ENCODE measurements around the gene OVOL2.

OVOL2 gene

DNA sequence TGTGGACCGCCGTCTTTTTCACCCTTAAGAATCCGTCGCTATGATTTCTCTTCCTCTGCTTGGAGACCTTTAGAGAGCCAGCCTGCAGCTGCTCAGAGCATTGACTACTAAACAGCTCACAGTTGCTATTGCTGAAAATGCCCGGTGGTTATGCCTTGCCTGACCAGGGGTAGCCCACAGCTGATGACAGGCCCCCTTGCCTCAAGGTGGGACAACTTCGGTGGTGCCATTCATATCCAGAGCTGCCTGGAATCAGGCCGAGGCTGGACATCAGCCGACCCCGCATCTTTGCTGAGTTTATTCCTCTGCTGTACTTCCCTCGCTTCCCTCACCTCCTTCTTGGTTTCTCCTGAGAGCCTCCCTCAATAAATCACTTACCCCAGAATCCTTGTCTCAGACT, 39.6 kb downstream of the OVOL2 start:
- FAIRE-seq = no peak

DNA sequence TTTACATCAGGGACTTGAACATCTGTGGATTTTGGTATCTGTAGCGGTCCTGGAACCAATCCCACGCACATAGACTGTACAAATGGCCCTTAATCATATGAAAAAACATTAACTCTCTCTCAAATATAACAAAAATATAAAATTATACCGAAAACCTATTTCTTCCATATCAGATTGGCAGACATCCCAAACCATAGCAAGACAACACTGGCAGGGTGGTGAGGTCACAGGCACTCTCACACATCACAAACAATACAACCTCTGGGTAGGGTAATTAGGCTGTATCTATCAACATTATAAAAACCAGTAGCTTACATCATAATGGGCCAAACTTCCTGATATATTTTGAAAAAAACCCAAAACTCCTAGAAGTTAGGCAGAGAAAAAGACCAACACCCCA, 40.9 kb downstream of the OVOL2 start:
- FAIRE-seq (no peak), DNase-seq (ENCODE audit: insufficient read length, low spot score) (no peak)

More for the DNA sequence above, 39.6 kb downstream of the OVOL2 start:
- no peak for DNase-seq (ENCODE audit: insufficient read length, low spot score)

DNA sequence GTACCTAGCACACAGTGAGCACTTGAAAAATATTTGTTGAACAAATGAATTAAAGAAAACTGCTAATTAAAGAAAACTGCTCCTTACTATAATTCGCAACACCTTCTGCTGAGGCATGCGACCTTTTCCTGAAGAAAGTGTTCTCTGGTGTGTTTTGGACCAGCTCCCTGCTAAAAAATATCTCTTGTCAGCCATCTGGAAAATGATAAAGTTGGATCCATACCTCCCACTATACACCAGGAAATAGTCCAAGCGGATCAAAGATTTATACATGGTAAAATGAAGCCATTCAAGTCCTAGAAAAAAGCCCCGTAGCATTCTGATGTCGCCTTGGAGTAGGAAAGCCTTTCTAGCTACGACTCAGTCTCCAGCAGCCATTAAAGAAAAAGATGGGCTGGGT, 43.3 kb downstream of the OVOL2 start:
- FAIRE-seq (no peak), DNase-seq (ENCODE audit: insufficient read length, low spot score) (no peak)

DNA sequence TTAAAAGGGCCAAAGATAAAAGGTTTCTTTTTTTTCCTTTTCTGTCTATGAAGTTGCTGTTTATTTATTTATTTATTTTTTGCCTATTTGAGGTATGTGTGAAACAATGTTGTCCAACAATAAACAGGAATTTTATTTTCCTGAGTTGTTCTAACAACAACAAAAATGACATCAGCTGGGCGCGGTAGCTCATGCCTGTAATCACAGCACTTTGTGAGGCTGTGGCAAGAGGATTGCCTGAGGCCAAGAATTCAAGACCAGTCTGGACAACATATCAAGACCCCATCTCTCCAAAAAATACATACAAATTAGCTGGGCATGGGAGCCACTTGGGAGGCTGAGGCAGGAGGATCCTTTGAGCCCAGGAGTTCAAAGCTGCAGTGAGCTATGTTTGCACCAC, 44.8 kb downstream of the OVOL2 start:
- DNase-seq (ENCODE audit: insufficient read length, low spot score) (no peak), FAIRE-seq (no peak)

DNA sequence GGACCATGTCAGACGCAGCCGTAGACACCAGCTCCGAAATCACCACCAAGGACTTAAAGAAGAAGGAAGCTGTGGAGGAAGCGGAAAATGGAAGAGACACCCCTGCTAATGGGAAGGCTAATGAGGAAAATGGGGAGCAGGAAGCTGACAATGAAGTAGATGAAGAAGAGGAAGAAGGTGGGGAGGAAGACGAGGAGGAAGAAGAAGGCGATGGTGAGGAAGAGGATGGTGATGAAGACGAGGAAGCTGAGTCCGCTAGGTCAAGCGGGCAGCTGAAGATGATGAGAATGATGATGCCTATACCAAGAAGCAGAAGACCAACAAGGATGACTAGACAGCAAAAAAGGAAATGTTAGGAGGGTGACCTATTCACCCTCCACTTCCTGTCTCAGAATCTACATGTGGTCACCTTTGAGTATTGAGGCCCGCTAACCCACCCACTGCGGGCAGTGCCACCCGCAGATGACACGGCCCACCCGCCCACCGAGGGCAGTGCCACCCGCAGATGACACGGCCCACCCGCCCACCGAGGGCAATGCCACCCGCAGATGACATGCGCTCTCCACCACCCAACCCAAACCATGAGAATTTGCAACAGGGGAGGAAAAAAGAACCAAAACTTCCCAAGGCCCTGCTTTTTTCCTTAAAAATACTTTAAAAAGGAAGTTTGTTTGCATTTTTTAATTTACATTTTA, 45.6 kb downstream of the OVOL2 start:
- DNase-seq (ENCODE audit: insufficient read length, low spot score) (no peak), FAIRE-seq (no peak)

DNA sequence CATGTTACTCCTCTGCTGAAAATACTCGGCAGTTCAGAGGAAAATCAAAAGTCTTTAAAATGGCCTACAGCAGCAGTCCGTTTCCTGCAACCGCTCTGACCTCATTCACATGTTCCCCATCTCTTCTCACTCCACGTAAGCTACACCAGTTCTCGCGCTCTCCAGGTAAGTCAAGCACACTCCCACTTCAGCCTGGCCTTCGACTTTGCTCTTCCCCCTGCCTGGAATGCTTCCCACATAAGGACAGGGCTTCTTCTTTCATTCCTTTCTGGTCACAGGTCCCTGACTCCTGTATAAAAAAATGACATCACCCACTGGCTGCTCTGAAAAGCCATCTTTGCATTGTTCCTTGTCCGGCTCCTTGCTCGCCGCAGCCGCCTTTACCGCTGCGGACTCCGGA, 46.2 kb downstream of the OVOL2 start:
- DNase-seq (ENCODE audit: insufficient read length, low spot score) (no peak), FAIRE-seq (no peak)

DNA sequence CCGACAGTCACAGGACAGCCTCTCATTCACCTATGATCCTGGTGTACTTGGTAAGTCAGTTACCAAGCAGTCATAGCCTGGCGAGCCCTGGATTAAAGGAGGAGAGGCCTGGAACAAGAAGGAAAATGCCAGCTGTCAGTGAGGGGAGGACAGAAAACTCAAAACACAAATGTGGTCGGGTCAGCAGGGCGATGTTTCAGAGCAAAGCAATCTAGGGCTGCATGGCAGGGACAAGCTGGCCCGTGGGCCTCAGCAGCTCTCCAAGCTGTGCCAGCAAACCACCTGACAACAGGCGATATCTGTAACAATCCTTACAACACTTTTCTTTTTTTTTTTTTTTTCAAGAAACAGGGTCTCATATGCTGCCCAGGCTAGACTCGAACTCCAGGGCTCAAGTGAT, 48.6 kb downstream of the OVOL2 start:
- FAIRE-seq (no peak), DNase-seq (ENCODE audit: insufficient read length, low spot score) (no peak)

DNA sequence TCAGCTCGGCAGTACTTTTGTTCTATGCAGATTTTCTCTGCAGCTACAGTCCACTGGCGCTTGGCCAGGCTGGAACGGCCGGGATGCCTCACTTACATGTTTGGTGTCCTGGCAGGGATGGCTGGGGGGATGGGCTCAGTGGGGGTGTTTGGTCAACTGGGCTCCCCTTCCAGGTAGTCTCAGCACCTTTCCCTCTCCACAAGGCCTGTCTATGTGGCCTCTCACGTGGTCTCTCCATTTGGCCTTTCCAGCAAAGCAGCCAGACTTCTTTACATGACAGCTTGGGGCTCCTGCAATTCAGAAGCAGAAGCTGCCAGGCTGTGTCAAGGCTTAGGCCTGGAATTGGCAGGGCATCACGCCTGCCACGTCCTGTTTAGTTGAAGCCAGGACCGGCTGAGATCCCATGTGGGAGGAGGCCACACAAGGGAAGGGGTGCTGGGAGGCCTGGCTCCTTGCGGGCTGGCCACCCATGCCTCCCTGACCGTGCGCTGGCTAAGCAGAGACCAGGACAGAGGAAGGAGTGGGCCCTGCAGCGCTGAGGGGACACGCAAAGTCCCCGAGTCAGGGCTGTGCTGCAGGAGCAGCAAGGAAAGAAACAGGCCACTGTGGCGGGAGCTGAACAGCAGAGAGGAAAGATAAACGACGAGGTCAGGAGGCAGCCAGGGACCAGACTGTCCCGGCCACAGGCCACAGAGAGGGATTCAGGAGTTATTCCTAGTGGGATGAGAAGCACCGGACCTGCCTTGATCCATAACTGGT, 50.0 kb downstream of the OVOL2 start:
- DNase-seq (ENCODE audit: insufficient read length, low spot score) (no peak), FAIRE-seq (no peak)

DNA sequence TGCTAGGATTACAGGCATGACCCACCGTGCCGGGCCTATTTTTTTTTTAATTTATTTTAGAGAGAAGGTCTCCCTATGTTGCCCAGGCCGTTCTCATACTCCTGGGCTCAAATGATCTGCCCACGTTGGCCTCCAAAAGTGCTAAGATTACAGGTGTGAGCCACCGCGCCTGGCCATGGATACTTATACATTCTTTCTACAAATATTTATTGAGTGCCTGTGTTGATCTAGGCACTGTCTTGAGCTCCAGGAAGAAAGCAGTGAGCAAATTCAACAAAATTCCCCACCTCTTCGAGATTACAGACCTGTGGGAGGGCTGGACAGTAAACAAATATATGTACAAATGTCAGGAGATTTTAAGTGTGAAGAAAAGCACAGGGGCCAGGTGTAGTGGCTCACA, 51.0 kb downstream of the OVOL2 start:
- no peak for FAIRE-seq

DNA sequence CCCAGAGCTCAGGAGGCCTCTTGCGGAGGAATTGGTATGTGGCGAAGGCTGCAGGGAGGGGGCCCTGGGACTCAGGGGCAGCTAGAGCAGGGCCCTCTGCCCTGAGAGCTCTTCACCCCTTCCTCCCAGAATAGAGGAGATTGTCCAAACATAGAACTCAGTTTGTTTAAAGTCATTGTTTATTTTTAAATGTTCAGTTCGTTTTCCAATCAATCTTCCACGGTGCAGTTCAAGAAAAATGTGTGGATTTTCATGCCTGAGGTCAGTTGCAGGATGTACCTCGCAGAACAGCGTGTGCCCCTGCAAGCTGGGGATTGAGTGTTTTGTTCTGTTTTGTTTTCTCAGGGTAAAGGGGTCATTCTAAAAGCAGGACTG, 51.7 kb downstream of the OVOL2 start:
- FAIRE-seq (no peak), DNase-seq (ENCODE audit: insufficient read length, low spot score) (no peak)

More for the DNA sequence above, 51.0 kb downstream of the OVOL2 start:
- no peak for DNase-seq (ENCODE audit: insufficient read length, low spot score)

DNA sequence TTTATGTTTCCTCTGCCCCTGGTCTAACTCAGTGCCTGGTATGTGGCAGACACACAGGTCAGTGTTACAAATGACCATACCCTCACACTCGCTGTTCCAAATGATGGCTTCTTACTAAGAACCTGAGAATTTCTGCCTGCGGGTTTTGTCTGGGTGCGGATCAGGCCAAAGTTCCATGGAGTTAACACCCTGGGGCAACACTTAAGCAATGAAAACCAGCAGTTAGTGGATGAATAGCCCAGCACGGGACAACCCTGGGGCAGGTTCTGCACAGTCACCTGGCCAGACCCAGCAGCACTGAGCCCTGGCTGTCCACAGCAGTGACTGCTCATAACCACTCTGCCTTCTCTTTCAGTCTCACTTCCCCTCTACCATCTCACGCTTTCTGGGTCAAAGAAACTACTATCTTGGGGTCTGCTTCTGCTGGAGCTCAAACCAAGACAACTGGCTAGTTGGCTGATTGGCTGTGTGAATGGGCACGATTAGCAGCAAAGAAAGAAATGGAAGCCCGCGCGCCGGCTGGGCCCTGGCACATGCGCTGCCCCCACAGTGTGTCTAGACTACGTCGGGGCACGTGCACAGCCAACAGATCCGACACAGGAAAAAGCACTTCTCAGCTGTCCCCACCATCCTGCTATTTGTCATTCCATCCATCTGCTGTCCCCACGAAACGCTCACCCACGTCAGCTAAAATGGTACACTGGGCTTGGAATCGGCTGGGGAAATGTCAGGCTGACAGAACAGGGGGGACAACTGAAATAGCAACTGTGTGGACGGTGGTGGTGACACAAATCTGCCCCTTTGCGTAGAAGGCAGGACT, 52.3 kb downstream of the OVOL2 start:
- peak; percentile 31 for FAIRE-seq

DNA sequence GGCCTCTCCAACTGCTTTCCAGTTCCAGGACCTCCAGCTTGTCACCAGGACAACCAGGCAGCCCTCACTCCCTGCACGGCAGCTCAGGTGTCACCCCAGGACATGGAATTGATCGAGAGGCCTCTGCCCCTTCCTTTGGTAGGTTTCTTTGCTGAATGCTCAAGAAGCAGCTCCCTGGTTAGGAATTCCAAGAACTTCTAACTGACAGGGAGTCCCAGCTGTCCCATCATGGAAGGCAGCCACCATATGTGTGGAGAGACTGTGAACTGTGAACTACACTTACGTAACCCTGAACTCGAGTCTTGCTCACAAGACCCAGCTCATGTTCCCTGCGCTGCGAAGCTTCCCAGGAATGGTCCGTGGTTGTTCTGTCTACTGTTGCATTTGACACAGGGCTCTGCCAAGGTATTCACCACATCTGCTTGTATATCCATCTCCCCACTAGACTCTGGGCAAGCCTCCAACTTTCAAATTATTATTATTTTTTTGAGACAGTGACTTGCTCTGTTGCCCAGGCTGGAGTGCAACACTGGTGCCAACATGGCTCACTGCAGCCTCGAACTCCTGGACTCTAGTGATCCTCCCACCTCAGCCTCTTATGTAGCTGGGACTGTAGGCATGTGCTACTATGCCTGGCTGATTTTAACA, 53.2 kb downstream of the OVOL2 start:
- no peak for FAIRE-seq
- no peak for DNase-seq (ENCODE audit: insufficient read length, low spot score)

More for the DNA sequence above, 52.3 kb downstream of the OVOL2 start:
- peak; percentile 70 for DNase-seq (ENCODE audit: insufficient read length, low spot score)

DNA sequence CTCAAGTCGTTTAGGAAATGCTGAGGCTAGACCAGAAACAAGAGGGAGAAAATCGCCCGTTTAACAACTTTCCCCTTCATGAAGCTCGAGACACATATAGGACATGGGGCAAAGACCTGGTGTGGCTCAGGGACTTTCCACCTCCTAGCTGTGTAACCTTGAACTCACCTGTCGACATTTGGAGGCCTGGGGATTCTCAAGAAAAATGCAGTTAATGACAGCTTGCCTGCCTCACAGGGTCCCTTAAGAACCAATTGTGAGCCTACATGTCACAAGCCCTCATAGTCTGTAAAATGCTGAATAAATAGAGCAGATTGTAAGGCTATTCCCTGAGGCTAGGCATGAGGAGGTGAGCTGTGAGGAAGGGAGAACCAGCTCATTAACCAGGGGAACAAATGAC, 53.8 kb downstream of the OVOL2 start:
- DNase-seq (ENCODE audit: insufficient read length, low spot score) (no peak), FAIRE-seq (no peak)

DNA sequence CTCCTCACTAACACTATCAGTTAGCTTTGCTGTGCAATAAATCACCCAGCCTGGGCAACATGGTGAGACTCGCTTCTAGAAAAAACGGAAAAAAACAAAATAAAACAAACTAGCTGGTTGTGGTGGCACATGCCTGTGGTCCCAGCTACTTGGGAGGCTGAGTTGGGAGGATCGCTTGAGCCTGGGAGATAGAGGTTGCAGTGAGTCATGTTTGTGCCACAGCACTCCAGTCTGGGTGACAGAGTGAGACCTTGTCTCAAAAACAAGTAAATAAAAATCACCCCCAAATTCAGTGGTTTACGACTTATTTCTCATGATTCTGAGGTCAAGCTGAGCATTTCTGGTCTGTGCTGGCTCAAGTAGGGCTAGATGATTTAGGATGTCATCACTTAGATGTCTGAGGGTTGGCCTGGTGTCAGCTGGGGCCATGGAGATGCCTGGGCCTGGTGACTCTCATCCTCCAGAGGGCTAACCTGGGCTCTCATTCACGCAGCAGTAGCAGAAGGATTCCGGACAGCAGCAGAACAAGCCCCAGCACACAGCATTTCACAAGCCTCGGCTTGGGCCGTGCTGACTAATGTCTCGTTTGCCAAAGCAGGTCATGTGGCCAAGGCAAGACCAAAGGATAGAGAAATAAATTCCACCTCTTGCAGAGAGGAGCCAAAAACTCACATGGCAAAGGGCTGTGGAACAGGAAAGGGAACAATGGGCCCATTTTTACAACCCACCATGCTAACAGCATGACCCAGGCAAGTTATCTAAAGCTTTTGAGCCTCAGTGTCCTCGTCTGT, 56.4 kb downstream of the OVOL2 start:
- FAIRE-seq = no peak
- no peak for DNase-seq (ENCODE audit: insufficient read length, low spot score)

DNA sequence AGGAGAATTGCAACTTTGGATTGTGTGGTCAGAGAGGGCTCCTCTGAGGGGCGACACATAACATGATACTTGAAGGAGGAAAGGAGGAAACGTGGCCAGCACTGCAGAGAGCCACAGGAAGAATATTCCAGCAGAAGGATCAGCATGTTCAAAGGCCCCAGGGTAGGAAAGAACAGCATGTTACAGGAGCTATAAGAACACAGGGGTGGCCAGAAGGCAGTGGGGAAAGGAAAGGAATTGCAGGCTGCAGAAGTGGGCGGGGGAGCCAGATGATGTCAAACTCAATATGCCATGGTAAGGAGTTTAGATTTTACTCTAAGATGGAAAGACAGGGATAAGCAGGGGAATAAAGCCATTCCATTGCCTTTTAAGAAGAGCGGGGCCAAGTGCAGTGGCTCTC, 58.1 kb downstream of the OVOL2 start:
- DNase-seq (ENCODE audit: insufficient read length, low spot score) (no peak), FAIRE-seq (no peak)

DNA sequence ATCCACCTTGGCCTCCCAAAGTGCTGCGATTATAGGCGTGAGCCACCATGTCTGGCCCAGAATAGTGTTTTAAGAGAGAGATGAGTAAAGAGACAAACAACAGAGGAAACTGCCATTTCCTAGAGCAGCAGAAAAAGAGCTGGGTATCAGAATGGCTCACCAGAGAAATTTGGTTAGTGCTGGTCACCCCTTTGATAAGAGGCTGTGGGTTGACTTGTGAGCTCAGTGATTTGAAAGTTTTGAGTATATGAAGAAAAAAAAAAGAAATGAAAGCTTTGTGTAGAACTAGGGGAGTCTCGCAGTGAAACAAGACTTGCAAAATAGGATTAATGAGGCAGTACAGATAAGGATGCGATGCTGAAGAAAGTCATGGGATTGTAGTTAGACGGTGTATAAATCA, 59.3 kb downstream of the OVOL2 start:
- no peak for FAIRE-seq
- DNase-seq (ENCODE audit: insufficient read length, low spot score) = no peak

DNA sequence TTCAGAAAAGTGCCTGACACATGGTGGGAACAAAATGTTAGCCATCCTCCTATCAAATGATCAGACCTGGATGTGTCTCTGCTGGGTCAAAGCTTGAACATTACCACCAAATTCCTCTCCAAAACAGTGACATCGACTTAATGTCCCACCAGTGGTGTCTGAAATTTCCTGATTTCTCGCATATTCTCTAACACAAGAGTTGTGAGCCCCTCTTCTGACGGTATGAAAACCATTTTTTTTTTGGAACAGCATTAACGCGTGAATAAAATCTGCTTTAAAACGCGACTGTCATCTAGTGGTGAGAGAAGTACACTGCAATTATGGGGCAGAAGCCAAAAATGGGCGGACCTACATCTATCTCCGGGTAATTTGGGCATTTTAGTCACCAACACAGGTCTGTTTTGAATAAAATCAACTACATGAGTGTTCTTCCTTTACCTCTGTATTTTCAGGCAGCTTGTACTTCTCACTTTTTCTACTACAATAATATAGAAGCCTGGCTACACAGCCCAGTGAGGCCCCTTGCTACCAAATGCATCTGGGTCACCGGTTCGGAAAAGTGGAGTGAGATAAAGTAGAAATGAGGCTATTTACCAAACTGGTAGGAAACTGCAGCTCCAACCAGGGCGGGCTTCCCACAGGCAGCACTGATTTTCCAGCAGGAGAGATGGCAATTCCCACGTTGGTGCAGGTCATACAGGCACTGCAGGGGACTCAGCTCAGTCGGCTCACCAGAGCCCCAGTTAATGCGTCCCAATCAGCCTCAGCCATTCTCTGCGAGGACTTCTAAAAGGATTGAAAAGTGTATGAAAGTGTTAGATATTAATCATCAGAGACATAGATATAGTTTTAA, 61.5 kb downstream of the OVOL2 start:
- DNase-seq (ENCODE audit: insufficient read length, low spot score) = peak; percentile 36
- peak; percentile 91 for FAIRE-seq

DNA sequence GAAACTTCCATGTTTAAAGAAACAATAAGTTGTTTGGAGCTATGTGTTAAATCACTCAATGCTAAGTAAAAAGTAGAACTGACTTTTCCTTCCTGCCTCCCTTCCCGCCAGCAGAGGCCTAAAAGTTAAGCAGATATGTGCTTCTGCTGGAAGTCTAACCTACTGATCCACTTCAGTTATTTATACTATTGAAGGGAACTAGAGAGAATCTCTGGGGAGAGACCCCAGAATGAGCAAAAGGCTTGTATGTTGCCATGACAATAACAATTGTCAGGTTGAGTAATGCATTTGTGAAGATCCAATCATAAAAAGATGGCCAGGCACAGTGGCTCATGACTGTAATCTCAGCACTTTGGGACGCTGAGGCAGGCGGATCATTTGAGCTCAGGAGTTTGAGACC, 64.2 kb downstream of the OVOL2 start:
- FAIRE-seq = no peak
- no peak for DNase-seq (ENCODE audit: insufficient read length, low spot score)

DNA sequence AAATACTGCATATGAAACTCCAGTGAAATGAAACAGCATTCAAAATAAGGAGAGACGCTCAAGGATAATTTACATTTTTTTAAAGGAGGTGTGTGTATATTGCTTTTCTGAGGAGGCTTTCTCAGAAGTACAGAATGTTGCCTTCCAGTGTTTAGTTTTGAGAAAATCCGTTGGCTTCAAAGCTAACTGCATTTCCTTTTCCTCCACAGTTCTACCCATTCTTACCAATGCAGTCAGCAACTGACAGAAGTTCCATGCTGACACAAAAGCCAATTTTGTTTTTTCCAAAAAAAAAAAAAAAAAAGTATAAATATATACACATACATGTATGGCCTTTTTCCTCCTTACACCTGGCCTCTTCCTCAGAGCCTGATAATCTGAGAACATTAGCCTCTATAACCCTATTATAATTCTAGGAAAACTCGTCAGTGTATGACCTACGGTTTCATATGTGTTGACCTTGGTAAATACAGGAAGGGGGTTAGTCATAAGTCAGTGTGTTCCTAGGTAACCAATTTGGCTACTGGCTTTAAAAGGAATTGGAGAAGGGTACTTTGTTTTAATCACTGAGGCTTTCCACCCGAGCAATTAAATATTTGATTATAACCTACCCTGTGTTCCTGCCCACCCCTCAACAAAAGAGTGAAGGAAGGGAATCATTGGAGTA, 64.7 kb downstream of the OVOL2 start:
- DNase-seq (ENCODE audit: insufficient read length, low spot score) = no peak
- FAIRE-seq = no peak
